Activated CD4-positive, alpha-beta T cell treated with anti-CD3 and anti-CD28 coated beads, Interleukin-10, Interleukin-2, amounts not matched to agents 100 ng/mL and 50 ng/mL, durations not matched to agents 16 hours and 8 hours (primary cell): ENCODE results near the gene TESK1.

Source experiments
- DNase-seq: peaks from one replicate; pipeline ENCODE4 v3.0.0-alpha.2; 2020

The TESK1 gene

GRCh38 chr9:35649431-35650340 lies 44.6 kb downstream of the TESK1 start:
- peak; percentile 65 for DNase-seq

DNA sequence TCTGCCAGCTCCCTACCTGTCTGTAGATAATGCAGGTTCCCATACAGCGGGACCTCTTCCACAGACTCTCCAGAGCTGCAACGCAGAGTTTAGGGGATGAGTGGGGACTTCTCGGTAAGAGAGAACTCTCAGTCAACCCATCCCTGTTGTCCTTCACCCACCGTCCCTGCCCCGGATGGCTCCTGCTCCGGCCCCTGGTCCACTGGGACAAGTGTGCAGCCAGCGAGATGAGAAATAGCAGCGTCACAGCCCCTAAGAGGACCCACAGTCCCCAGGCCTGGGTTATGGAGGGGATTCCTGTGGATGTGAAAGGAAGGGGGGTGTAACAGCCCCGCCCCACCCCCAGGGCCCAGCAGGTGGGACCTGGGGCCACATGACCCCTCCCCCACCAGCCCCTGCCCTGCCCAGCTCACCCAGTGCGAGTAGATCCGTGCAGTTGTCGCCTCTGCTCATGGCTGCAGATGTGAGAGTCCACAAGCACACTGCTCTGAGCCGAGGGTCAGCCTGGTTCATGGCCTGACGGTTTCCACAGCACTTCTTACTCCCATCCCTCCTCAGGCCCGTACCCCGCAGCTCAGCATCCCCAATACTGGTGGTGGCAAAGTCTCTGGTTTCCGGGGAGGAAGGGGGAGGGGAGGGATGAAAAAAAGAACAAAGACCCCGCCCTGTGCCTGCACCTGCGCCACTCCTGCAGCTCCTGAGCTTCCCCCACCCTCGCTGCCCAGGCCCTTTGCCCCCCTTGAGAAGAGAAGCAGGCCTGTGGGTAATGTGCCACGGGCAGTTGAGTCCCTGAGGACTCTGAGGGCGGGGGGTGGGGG lies 45.5 kb downstream of the TESK1 start, which contains the start of gene SIT1:
Gene SIT1, minus strand, starts transcription at position 591 of the 818 bp plus-strand sequence. Its CDS starts 78 bp downstream, at position 513.
- DNase-seq, result peak; percentile 50

- peak; percentile 41 for DNase-seq
Observed at GRCh38 chr9:35651956-35652828, 47.1 kb downstream of the TESK1 start.

DNA sequence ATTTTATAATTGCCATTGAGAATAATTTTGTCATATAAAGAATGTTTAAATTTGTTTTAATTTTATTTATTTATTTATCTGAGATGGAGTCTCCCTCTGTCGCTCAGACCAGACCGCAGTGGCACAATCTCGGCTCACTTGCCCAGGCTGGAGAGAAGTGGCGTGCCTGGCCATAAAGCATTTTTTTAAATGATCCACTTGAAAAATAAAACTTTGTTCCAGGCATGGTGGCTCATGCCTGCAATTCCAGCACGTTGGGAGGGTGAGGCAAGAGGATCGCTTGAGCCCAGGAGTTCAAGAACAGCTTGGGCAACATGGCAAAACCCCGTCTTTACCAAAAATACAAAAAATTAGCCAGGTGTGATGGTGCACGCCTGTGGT lies 47.8 kb downstream of the TESK1 start:
- no peak for DNase-seq

DNA sequence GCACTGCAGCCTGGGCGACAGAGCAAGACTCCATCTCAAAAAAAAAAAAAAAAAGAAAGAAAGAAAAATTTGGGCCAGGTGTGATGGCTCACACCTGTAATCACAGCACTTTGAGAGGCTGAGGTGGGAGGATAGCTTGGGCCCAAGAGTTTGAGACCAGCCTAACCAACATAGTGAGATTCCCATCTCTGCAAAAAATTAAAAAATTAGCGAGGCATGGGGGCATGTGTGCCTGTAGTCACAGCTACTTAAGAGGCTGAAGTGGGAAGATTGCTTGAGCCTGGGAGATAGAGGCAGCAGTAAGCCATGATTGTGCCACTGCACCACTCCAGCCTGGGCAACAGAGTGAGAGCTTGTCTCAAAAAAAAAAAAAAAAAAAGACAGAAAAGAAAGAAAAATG lies 48.5 kb downstream of the TESK1 start:
- no peak for DNase-seq

- DNase-seq, result no peak
Observed at GRCh38 chr9:35656348-35656747, 51.3 kb downstream of the TESK1 start.

GRCh38 chr9:35656831-35657545 lies 51.9 kb downstream of the TESK1 start:
- DNase-seq, result no peak

DNA sequence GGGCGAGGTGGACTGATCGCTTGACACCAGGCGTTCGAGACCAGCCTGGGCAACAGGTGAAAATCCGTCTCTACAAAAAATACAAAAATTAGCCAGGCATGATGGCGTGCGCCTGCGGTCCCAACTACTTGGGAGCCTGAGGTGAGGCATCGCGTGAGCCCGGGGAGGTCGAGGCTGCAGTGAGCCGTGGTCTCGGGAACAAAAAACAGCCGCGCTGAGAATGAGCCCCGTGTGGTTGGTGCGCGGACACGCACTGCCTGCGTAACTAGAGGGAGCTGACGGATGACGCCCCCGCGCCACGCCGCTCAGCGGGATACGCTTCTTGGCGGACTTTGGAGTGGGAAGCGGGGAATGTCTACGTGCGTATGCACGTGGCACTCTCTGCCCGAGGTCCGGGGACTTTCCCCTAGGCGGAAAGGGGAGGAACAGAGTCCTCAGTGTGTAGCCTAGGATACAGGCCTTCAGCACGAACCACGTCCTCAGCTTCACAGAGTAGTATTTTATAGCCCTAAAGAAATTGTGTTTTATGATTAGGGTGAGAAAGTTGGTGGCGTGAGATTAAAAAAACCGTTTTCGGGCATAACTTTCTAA lies 52.6 kb downstream of the TESK1 start, which contains the start of gene RMRP:
Gene RMRP, minus strand, starts transcription at position 474 of the 591 bp plus-strand sequence.
- DNase-seq, result peak; percentile 99

DNA sequence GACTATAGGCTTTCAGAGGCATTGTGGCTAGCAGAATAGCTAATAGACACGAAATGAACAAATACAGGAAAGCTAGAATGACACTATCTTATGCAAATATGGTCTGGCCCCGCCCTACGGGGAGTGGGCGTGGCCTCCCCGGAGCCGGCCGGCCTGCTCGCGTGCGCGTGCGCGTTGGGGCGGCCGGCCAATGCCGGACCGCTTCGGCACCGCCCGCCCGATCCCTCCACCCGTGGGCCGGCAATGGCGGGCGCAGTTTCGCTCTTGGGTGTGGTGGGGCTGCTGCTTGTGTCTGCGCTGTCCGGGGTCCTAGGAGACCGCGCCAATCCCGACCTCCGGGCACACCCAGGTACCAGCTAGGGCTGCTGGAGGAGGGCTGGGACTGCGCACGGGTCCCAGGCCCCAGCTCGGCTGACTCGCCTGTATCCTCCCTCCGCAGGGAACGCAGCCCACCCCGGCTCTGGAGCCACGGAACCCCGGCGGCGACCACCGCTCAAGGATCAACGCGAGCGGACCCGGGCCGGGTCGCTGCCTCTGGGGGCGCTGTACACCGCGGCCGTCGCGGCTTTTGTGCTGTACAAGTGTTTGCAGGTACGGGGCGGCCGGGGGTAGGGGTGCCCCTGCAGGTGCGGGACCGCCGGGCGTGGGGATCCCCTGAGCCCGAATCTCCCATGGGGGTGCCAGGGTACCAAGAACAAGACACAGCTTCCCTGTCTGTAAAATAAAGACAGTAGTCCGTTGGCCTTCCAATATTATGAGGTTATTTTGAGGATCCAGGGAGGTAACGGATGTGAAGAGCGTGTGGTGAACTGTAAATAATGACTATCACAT lies 53.3 kb downstream of the TESK1 start, which contains the start of gene CCDC107:
Gene CCDC107, plus strand, starts transcription at position 156 of the 831 bp plus-strand sequence. Its CDS starts 88 bp downstream, at position 244.
- peak; percentile 90 for DNase-seq

GRCh38 chr9:35658968-35659220 lies 53.8 kb downstream of the TESK1 start:
- peak; percentile 50 for DNase-seq

GRCh38 chr9:35659340-35659739 lies 54.3 kb downstream of the TESK1 start:
- DNase-seq, result no peak
